ENCODE measurements around the gene FXYD2.

DNA sequence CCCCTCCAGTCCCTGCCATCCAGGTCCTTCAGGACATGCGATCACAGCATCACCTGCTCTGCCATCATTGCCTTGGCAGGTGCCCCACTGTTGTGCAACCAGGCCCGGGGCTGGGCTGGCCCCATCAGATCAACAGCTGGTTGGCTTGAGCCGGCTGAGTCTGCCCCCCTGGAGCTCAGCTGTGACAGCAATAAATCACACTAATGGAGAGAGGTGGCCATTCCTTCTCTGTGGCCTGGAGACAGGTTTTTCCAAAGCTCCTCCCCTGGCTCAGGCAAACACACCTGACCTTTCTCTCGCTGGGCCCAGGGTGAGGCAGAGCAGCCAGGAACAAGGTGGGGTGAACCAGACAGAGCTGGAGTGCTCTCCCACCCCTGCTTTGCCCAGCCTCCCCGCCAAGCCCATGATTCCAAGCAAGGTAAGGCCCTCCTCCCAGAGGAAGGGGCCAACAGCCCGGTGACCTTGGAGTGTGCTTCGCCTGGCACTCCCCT is 8.9 kb upstream of the FXYD2 start:
- TF ChIP-seq CTCF (IDR thresholded peaks at IDR 0.05), result no peak
- no peak for TF ChIP-seq POLR2A (IDR thresholded peaks at IDR 0.05)

Data from right lobe of liver (tissue), 4 donors.